HepG2 (cell line): ENCODE data around the gene TNFRSF9.

Source experiments
- CTCF ChIP-seq: sonication (generic); formaldehyde crosslinking; IDR thresholded peaks from 2 replicates; pipeline ENCODE4 v1.5.0; 2020; ENCODE audit warnings: mild to moderate bottlenecking, missing genetic modification reagents, moderate library complexity
- FOXP4 ChIP-seq: sonication (generic); formaldehyde crosslinking; IDR thresholded peaks from 2 replicates; pipeline ENCODE4 v1.4.0; 2020; ENCODE audit warnings: missing genetic modification reagents
- HBP1 ChIP-seq: IDR thresholded peaks from 2 replicates; pipeline ENCODE4 v1.6.1; 2016; ENCODE audit warnings: low read depth, control low read depth
- JUN ChIP-seq: sonication (generic); formaldehyde crosslinking; IDR thresholded peaks from 2 replicates; pipeline ENCODE4 v1.4.0; 2020; ENCODE audit warnings: mild to moderate bottlenecking, missing genetic modification reagents
- PHF8 ChIP-seq: sonication (generic); formaldehyde crosslinking; IDR thresholded peaks from 2 replicates; pipeline ENCODE4 v1.5.0; 2020; ENCODE audit warnings: missing genetic modification reagents
- TCF7L2 ChIP-seq: IDR thresholded peaks from 2 replicates; pipeline ENCODE4 v1.6.1; 2011; ENCODE audit warnings: mild to moderate bottlenecking, low read depth, low read length, moderate library complexity
- TSC22D2 ChIP-seq: sonication (generic); formaldehyde crosslinking; IDR thresholded peaks from 2 replicates; pipeline ENCODE4 v1.5.1; 2020; ENCODE audit warnings: missing genetic modification reagents, mild to moderate bottlenecking, borderline replicate concordance
- ZKSCAN5 ChIP-seq: sonication (generic); formaldehyde crosslinking; IDR thresholded peaks from 2 replicates; pipeline ENCODE4 v1.5.1; 2020; ENCODE audit warnings: mild to moderate bottlenecking, missing genetic modification reagents
- ZNF776 ChIP-seq: sonication (generic); formaldehyde crosslinking; IDR thresholded peaks from 2 replicates; pipeline ENCODE4 v1.4.0; 2020; ENCODE audit warnings: mild to moderate bottlenecking, missing genetic modification reagents

- TF ChIP-seq ZKSCAN5 (CRISPR knock-in tag), result no peak
- TF ChIP-seq PHF8 (CRISPR knock-in tag), result peak; percentile 84
- peak; percentile 49; the same call in 1 of the 2 replicates for TF ChIP-seq ZNF776 (CRISPR knock-in tag)
- no peak for TF ChIP-seq JUN
- no peak for TF ChIP-seq CTCF (CRISPR knock-in tag)
- TF ChIP-seq TSC22D2, result peak; percentile 49; the same call in 1 of the 2 replicates
- TF ChIP-seq FOXP4 (CRISPR knock-in tag), result no peak
- no peak for TF ChIP-seq TCF7L2
- TF ChIP-seq HBP1 (CRISPR knock-in tag), result no peak
Measured at GRCh38 chr1:7953850-7954609, 13.4 kb upstream of the TNFRSF9 start.
